HEK293 (cell line): Measurements from ENCODE around the gene CHRNA5.

ENCODE experiments used
- CTCF ChIA-PET: fragments of 350-600 bp; formaldehyde crosslinking; extraction: SDS; loops from one replicate; lab custom pipeline; 2021; ENCODE audit warnings: antibody characterized with exemption; lab: Yijun Ruan, JAX
- POLR2A ChIA-PET: fragments of 300-600 bp; formaldehyde crosslinking; extraction: SDS; loops from one replicate; lab custom pipeline; 2020; ENCODE audit warnings: antibody characterized with exemption, inconsistent platforms; lab: Yijun Ruan, JAX
- H3K27ac ChIP-seq: fragments of 200-500 bp; sonication (Bioruptor generic); 2 replicates; pipeline ENCODE4 v1.5.1; 2014; ENCODE audit warnings: low read depth, low read length, control low read depth, inconsistent platforms; ENCODE audit errors: extremely low read depth
- H3K36me3 ChIP-seq, 2 experiments: fragments of 200-500 bp in 1 of 2; sonication (Bioruptor generic) in 1 of 2; 1 replicate in 1 of 2; 2 replicates in 1 of 2; pipeline ENCODE4 v1.5.1; 2014 to 2017; ENCODE audit warnings: inconsistent platforms in 2 of 2, low read length in 2 of 2; ENCODE audit not compliant: control insufficient read depth in 2 of 2, insufficient read depth in 1 of 2
- H3K4me1 ChIP-seq: fragments of 200-500 bp; sonication (Bioruptor generic); 2 replicates; pipeline ENCODE4 v1.5.1; 2014; ENCODE audit warnings: mild to moderate bottlenecking, low read length, inconsistent platforms; ENCODE audit not compliant: control insufficient read depth, insufficient read depth
- H3K4me3 ChIP-seq: 2 replicates; pipeline ENCODE4 v1.5.1; 2011; ENCODE audit warnings: low read depth, mild to moderate bottlenecking, control low read depth, low read length, moderate library complexity
- H3K9me3 ChIP-seq: fragments of 200-500 bp; sonication (Bioruptor generic); 2 replicates; pipeline ENCODE4 v1.5.1; 2014; ENCODE audit warnings: low read depth, low read length, inconsistent platforms; ENCODE audit not compliant: control insufficient read depth, insufficient read depth
- ATF2 ChIP-seq: fragments of 450-650 bp; formaldehyde crosslinking; IDR thresholded peaks from 2 replicates; pipeline ENCODE4 v1.5.1; 2016; ENCODE audit warnings: missing biosample characterization, missing genetic modification characterization, low read depth
- FEZF1 ChIP-seq: fragments of 450-650 bp; formaldehyde crosslinking; IDR thresholded peaks from 2 replicates; pipeline ENCODE4 v1.5.1; 2016; ENCODE audit warnings: missing biosample characterization, missing genetic modification characterization
- OSR2 ChIP-seq: fragments of 450-650 bp; formaldehyde crosslinking; IDR thresholded peaks from 2 replicates; pipeline ENCODE4 v1.5.1; 2016; ENCODE audit warnings: missing biosample characterization, missing genetic modification characterization
- PRDM1 ChIP-seq: fragments of 450-650 bp; formaldehyde crosslinking; IDR thresholded peaks from 2 replicates; pipeline ENCODE4; 2016; ENCODE audit warnings: missing biosample characterization, missing genetic modification characterization
- PRDM6 ChIP-seq: fragments of 450-650 bp; formaldehyde crosslinking; IDR thresholded peaks from 2 replicates; pipeline ENCODE4 v1.5.1; 2017; ENCODE audit warnings: missing biosample characterization, missing genetic modification characterization
- SCRT2 ChIP-seq: fragments of 450-650 bp; formaldehyde crosslinking; IDR thresholded peaks from 2 replicates; pipeline ENCODE4 v1.5.1; 2016; ENCODE audit warnings: missing biosample characterization, missing genetic modification characterization
- SP2 ChIP-seq: fragments of 450-650 bp; formaldehyde crosslinking; IDR thresholded peaks from 2 replicates; pipeline ENCODE4 v1.5.1; 2016; ENCODE audit warnings: missing biosample characterization, missing genetic modification characterization
- ZBTB44 ChIP-seq: fragments of 450-650 bp; IDR thresholded peaks from 2 replicates; pipeline ENCODE4 v1.5.1; 2018; ENCODE audit warnings: missing biosample characterization, mild to moderate bottlenecking, missing genetic modification characterization
- ZBTB48 ChIP-seq: fragments of 450-650 bp; formaldehyde crosslinking; IDR thresholded peaks from 2 replicates; pipeline ENCODE4 v1.5.1; 2016; ENCODE audit warnings: missing biosample characterization, missing genetic modification characterization
- ZEB2 ChIP-seq: fragments of 450-650 bp; formaldehyde crosslinking; IDR thresholded peaks from 2 replicates; pipeline ENCODE4 v1.5.1; 2016; ENCODE audit warnings: missing biosample characterization, missing genetic modification characterization
- ZNF157 ChIP-seq: fragments of 450-650 bp; formaldehyde crosslinking; IDR thresholded peaks from 2 replicates; pipeline ENCODE4 v1.5.1; 2016; ENCODE audit warnings: missing biosample characterization, missing genetic modification characterization
- ZNF2 ChIP-seq: fragments of 450-650 bp; formaldehyde crosslinking; IDR thresholded peaks from 2 replicates; pipeline ENCODE4 v1.5.1; 2016; ENCODE audit warnings: missing biosample characterization, missing genetic modification characterization
- ZNF211 ChIP-seq: fragments of 450-650 bp; formaldehyde crosslinking; IDR thresholded peaks from 2 replicates; pipeline ENCODE4 v1.5.1; 2016; ENCODE audit warnings: low read depth, missing biosample characterization, missing genetic modification characterization
- ZNF24 ChIP-seq: fragments of 450-650 bp; formaldehyde crosslinking; IDR thresholded peaks from 2 replicates; pipeline ENCODE4 v1.5.1; 2016; ENCODE audit warnings: missing biosample characterization, missing genetic modification characterization
- ZNF341 ChIP-seq: fragments of 450-650 bp; formaldehyde crosslinking; IDR thresholded peaks from 2 replicates; pipeline ENCODE4; 2016; ENCODE audit warnings: low read depth, missing biosample characterization, missing genetic modification characterization
- ZNF366 ChIP-seq: fragments of 450-650 bp; formaldehyde crosslinking; conservative IDR thresholded peaks from 2 replicates; pipeline ENCODE4 v1.5.1; 2016; ENCODE audit warnings: missing biosample characterization, missing genetic modification characterization
- ZNF529 ChIP-seq: fragments of 450-650 bp; formaldehyde crosslinking; IDR thresholded peaks from 2 replicates; pipeline ENCODE4 v1.5.1; 2017; ENCODE audit warnings: missing genetic modification characterization, missing biosample characterization; ENCODE audit not compliant: insufficient replicate concordance
- ZNF629 ChIP-seq: fragments of 450-650 bp; formaldehyde crosslinking; IDR thresholded peaks from 2 replicates; pipeline ENCODE4 v1.5.1; 2017; ENCODE audit warnings: missing biosample characterization, missing genetic modification characterization
- ZNF692 ChIP-seq: fragments of 450-650 bp; formaldehyde crosslinking; IDR thresholded peaks from 2 replicates; pipeline ENCODE4 v1.5.1; 2016; ENCODE audit warnings: missing biosample characterization, missing genetic modification characterization
- ZNF843 ChIP-seq: fragments of 450-650 bp; formaldehyde crosslinking; IDR thresholded peaks from 2 replicates; pipeline ENCODE4 v1.5.1; 2016; ENCODE audit warnings: missing biosample characterization, missing genetic modification characterization

The CHRNA5 gene

GRCh38 chr15:78567531-78567930 lies 2.2 kb downstream of the CHRNA5 start (continued):
- TF ChIP-seq ZNF692 (tag by site-specific recombination) = peak; percentile 54; the same call in 1 of the 2 replicates
- peak; percentile 70; the same call in 1 of the 2 replicates for TF ChIP-seq ZNF24 (tag by site-specific recombination)
- peak; percentile 93 for TF ChIP-seq ZBTB44 (tag by site-specific recombination)
- no peak for TF ChIP-seq ZNF211 (tag by site-specific recombination)
- no peak for TF ChIP-seq SP2 (tag by site-specific recombination)
- peak; percentile 47 for TF ChIP-seq ATF2
- no peak for TF ChIP-seq ZNF341 (tag by site-specific recombination)
- TF ChIP-seq SCRT2 (tag by site-specific recombination) = no peak
- peak; percentile 71; the same call in 1 of the 2 replicates for TF ChIP-seq ZNF366

GRCh38 chr15:78570710-78571109 lies 5.4 kb downstream of the CHRNA5 start:
- H3K9me3 ChIP-seq = no peaks in the 10 kb centered on the region
- TF ChIP-seq ZBTB48 (tag by site-specific recombination) (peak; percentile 62; the same call in 1 of the 2 replicates), PRDM1 (tag by site-specific recombination) (no peak)
- H3K4me3 ChIP-seq = no peak overlapping the region
- no peak overlapping the region for H3K27ac ChIP-seq
- CTCF ChIA-PET = interaction anchor here (0.9 kb wide), 1 partner anchor 139 kb away, joined by 6 read pairs; no protein-coding TSS in a partner anchor
- no peaks in the 10 kb centered on the region for H3K36me3 ChIP-seq
- peaks cover 11% of the 10 kb centered on the region for H3K4me1 ChIP-seq
- POLR2A ChIA-PET = no interaction called here

GRCh38 chr15:78571382-78571781 lies 6.1 kb downstream of the CHRNA5 start:
- Histone ChIP-seq H3K4me3 (no peak overlapping the region), H3K9me3 (no peaks in the 10 kb centered on the region), H3K27ac (no peak overlapping the region), H3K36me3 (no peaks in the 10 kb centered on the region), H3K4me1 (peaks cover 11% of the 10 kb centered on the region)
- POLR2A ChIA-PET = no interaction called here
- CTCF ChIA-PET = interaction anchor here (0.9 kb wide), 1 partner anchor 138 kb away, joined by 6 read pairs; no protein-coding TSS in a partner anchor
- TF ChIP-seq ZNF341 (tag by site-specific recombination) = no peak
- 0 out of 2 replicates have a peak, but pooled peaks have one; percentile 14 for TF ChIP-seq ZNF629
- 0 out of 2 replicates have a peak, but pooled peaks have one; percentile 29 for TF ChIP-seq ZNF843 (tag by site-specific recombination)
- peak; percentile 76 for TF ChIP-seq FEZF1 (tag by site-specific recombination)
- TF ChIP-seq ZEB2 = peak; percentile 26; the same call in 1 of the 2 replicates
- TF ChIP-seq ZNF157 (tag by site-specific recombination) = no peak
- TF ChIP-seq OSR2 = peak; percentile 12; the same call in 1 of the 2 replicates
- TF ChIP-seq ZNF529 (tag by site-specific recombination) = no peak
- peak; percentile 59; the same call in 1 of the 2 replicates for TF ChIP-seq ZNF2 (tag by site-specific recombination)
- peak; percentile 62 for TF ChIP-seq PRDM6 (tag by site-specific recombination)
